Effector CD8-positive, alpha-beta T cell (primary cell): ENCODE data around the gene SLC25A31.

Experiments used
- DNase-seq: peaks from one replicate; lab custom pipeline; 2025; lab: John Stamatoyannopoulos, UW

SLC25A31 gene

GRCh38 chr4:127777487-127777886, 47.3 kb downstream of the SLC25A31 start:
- DNase-seq: no peak

GRCh38 chr4:127778102-127778501, 47.9 kb downstream of the SLC25A31 start:
- DNase-seq: no peak

- no peak for DNase-seq
Observed at GRCh38 chr4:127780598-127780997, 50.4 kb downstream of the SLC25A31 start.

GRCh38 chr4:127781300-127782024, 51.3 kb downstream of the SLC25A31 start:
- no peak for DNase-seq

DNA sequence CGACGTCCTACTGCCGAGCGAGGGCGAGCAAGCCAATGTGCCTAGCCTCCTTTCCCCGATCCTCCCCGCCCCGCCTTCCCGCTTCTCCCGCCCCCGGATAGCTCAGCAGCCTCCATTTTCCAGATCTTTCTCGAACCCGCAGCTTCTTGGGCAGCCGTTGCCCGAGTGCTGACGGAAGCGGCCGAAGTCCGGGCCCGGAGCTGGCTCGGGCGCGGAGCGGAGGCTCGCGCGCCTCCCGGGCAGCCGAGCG, 51.8 kb downstream of the SLC25A31 start:
- no peak for DNase-seq

DNA sequence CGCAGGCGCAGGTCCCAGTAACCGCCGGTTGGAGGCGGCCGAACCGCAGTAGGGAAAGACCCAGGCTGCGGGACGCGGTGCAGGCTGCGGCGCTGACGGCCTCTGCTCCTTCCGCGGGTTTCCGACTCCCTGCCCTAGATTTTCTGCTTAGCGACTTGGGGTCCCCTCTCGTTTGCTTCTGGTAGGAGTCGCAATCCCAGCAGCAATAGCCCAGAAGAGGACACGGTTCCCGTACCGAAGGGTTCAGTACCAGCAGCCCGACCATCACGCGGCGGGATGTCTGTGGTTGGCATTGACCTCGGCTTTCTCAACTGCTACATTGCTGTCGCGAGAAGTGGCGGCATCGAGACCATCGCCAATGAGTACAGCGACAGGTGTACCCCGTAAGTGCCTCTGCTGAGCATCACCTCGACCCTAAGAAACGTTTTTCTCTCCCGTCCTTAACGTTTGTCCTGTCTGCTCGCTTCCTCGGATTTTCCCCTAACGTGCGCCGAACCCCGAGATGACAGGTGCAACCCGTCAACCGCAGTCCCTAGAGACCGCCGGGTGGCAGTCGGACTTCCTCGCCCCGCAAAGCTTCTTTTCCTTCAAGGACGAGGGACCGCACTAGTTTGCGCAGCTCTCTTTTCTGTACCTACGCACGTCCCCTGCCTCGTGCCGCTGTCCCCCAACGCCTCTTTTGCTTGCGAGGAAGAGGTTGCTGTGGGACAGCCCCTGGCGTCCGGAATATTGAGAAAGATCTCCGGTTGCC, 52.2 kb downstream of the SLC25A31 start, which contains the start of gene HSPA4L:
Gene HSPA4L, plus strand, starts transcription at position 48 of the 751 bp plus-strand sequence. Its CDS starts 229 bp downstream, at position 277.
- DNase-seq: peak; percentile 1

GRCh38 chr4:127783026-127783769, 53.0 kb downstream of the SLC25A31 start:
- DNase-seq: no peak

DNA sequence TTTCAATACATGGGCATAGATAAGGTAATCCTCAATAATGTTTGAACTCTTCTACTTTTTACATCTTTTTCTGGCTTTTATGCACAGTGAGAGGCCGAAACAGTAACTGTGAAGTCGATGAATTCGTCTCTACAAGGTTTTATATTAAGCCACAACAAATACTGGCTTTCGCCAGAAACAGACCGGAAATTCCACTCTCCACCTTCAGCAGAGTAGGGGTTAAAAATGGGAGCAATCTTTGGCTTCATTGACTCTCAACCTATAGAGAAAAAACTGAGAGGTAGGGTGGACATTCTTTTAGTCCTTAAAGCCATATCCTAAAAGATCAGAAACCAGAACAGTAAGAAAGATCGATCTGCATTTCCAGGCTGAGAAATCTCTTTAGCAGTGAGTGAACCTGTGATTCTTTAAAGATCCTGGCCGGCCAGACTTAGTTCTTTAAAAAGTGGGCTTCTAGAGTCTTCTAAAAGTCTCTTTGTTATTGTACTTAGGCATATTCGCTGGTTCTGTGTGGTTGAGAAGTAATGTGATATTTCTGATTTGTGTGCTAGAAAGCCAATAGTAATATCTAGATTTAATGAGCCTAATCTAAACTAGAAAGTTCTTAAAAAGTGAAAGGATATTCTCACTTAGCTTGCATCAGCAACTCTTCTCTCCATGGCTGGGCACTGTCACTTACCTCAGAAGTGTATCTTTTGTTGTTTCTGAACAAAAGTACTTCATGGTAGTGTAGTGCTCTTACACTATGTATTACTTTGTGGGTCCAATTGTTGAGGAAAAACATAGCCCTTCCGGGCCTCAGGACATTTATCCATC, 54.0 kb downstream of the SLC25A31 start:
- DNase-seq: no peak

- DNase-seq: no peak
Observed at GRCh38 chr4:127788517-127788916, 58.3 kb downstream of the SLC25A31 start.

DNA sequence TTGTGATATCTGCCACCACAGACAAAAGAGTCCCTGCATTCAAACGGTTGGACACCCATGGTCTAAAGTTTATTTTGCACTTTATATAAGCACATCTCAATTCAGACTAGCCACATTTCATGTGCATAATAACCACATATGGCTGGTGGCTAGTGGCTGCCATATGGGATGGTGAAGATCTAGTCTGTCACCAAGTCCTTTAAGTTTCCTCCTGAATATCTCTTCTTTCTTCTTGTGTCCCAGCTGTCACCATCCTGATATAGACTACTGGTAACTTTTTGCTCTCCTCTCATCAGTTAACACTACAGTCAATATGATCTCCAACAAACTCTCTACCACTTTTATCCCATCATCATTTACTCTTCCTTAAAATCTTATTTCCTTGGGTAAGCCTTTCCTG, 61.2 kb downstream of the SLC25A31 start:
- no peak for DNase-seq

DNA sequence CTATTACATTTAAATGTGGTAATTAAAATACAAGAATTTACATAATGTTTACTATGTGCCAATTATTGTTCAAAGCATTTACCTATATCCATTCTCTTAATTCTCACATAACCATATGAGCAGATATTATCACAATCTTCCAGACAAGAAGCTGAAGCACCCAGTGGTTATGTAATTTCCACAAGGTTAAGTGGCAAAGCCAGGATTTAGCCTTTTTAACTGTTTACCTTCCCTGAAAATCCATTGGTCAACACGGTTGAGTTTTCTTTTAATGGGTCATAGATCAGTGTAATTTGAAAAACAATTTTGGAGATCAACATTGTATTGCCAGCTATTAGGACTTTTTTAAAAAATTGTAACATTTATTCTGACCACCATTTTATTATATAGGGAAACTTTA, 63.3 kb downstream of the SLC25A31 start:
- no peak for DNase-seq

DNA sequence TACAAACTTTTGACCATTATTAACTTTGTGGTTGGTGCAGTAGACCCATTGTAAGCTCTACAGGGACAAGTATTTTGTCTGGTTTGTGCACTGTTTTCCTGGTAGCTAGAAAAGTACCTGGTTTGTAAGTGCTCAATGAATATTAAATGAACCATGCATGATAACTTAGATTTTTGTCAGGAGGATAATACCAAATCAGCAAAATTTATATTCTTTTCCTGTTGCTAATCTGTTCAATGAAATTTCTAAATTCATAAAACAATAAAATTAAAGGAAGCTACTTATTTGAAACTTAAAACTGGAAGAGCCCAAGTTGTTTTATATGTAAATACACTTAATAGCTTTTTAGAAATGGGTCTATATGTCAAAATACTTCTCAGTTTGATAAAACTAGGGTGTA, 69.5 kb downstream of the SLC25A31 start:
- DNase-seq: no peak

- DNase-seq: no peak
Observed at GRCh38 chr4:127809173-127809800, 79.1 kb downstream of the SLC25A31 start.

DNA sequence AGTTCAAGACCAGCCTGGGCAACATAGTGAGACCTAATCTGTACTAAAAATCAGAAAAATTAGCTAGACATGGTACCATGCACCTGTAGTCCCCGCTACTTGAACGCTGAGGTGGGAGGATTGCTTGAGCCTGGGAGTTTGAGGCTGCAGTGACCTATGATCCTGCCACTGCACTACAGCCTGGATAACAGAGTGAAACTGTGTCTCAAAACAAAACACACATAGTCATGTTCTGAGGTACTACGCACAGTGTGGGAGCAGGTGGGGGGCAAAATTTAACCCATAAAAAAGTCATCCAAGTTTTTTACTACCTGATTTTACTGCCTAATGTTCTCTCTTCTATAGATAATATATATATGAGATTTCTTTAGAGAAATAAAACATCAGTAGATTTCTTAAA, 80.4 kb downstream of the SLC25A31 start:
- no peak for DNase-seq

GRCh38 chr4:127822430-127822829, 92.2 kb downstream of the SLC25A31 start:
- no peak for DNase-seq
